ENCODE measurements around the gene E2F4. TPM values are rescaled to one million over a fixed set of nuclear protein-coding genes. Genes with fewer than 3 reads are reported as not detected.

E2F4 gene
- total RNA-seq, 1 donor from 2014 or later = 54.9 TPM

Other genes with a start within 250 kb of the E2F4 start
- gene CES3, start 230.9 kb upstream of the E2F4 start, total RNA-seq = 5.2 TPM
- gene CES4A, start 203.6 kb upstream of the E2F4 start, total RNA-seq = 19.4 TPM
- 40.9 TPM for gene CBFB, start 163.0 kb upstream of the E2F4 start, total RNA-seq
- gene PHAF1, start 82.2 kb upstream of the E2F4 start, total RNA-seq = 14.2 TPM
- 14.1 TPM for gene B3GNT9, start 41.2 kb upstream of the E2F4 start, total RNA-seq
- gene TRADD, start 32.2 kb upstream of the E2F4 start, total RNA-seq = 38.2 TPM
- gene FBXL8, start 32.2 kb upstream of the E2F4 start, total RNA-seq = 24.6 TPM
- 51.3 TPM for gene HSF4, start 27.4 kb upstream of the E2F4 start, total RNA-seq
- 79.0 TPM for gene NOL3, start 21.6 kb upstream of the E2F4 start, total RNA-seq
- 68.4 TPM for gene MATCAP1, start 8.2 kb upstream of the E2F4 start, total RNA-seq
- 3.2 TPM for gene EXOC3L1, start 2.0 kb upstream of the E2F4 start, total RNA-seq
- gene ELMO3, start 7.0 kb downstream of the E2F4 start, total RNA-seq = 68.3 TPM
- gene TMEM208, start 35.0 kb downstream of the E2F4 start, total RNA-seq = 46.9 TPM
- gene FHOD1, start 55.3 kb downstream of the E2F4 start, total RNA-seq = 46.4 TPM
- 3.2 TPM for gene SLC9A5, start 56.8 kb downstream of the E2F4 start, total RNA-seq
- gene PLEKHG4, start 87.4 kb downstream of the E2F4 start, total RNA-seq = 6.7 TPM
- gene KCTD19, start 134.6 kb downstream of the E2F4 start, total RNA-seq = 0.37 TPM
- gene LRRC36, start 134.7 kb downstream of the E2F4 start, total RNA-seq = 2.1 TPM
- gene TPPP3, start 201.3 kb downstream of the E2F4 start, total RNA-seq = 12.3 TPM
- 23.2 TPM for gene ZDHHC1, start 224.3 kb downstream of the E2F4 start, total RNA-seq
- 29.1 TPM for gene HSD11B2, start 239.0 kb downstream of the E2F4 start, total RNA-seq